Type B pancreatic cell (in vitro differentiated cells): ENCODE data around the gene LRCOL1. TPM values are rescaled to one million over a fixed set of nuclear protein-coding genes. Genes with fewer than 3 reads are reported as not detected.

Source experiments
- DNase-seq: peaks from one replicate; pipeline ENCODE4 v3.0.0; 2021; ENCODE audit warnings: mixed read lengths; ENCODE audit not compliant: unreplicated experiment; ENCODE audit errors: extremely low spot score
- H3K27ac Mint-ChIP-seq: 2 replicates; pipeline ENCODE4 v1.8.0; 2021; ENCODE audit warnings: mild to moderate bottlenecking, mixed read lengths
- H3K27me3 Mint-ChIP-seq: 2 replicates; pipeline ENCODE4 v1.8.0; 2021; ENCODE audit warnings: mixed read lengths
- H3K36me3 Mint-ChIP-seq: 2 replicates; pipeline ENCODE4 v1.8.0; 2021; ENCODE audit warnings: mixed read lengths
- H3K4me1 Mint-ChIP-seq: one replicate; pipeline ENCODE4 v1.8.0; 2021; ENCODE audit warnings: mixed read lengths; ENCODE audit not compliant: unreplicated experiment
- H3K4me3 Mint-ChIP-seq: 2 replicates; pipeline ENCODE4 v1.8.0; 2021; ENCODE audit warnings: mild to moderate bottlenecking, mixed read lengths
- H3K9me3 Mint-ChIP-seq: 2 replicates; pipeline ENCODE4 v1.8.0; 2021; ENCODE audit warnings: mixed read lengths
- CTCF ChIP-seq: fragments of 200-600 bp; sonication (generic); conservative IDR thresholded peaks from 2 replicates; pipeline ENCODE4 v1.5.0; 2021; ENCODE audit warnings: antibody characterized with exemption, mild to moderate bottlenecking
- total RNA-seq: library from RNA; stranded (reverse); gene quantifications from 2 replicates; pipeline ENCODE4 v1.2.1, GENCODE V29; 2021; ENCODE audit warnings: low replicate concordance

Gene LRCOL1
- total RNA-seq, 1 donor from 2014 or later: not detected

GRCh38 chr12:132614029-132614428 is 3.6 kb upstream of the LRCOL1 start:
- Mint-ChIP-seq H3K36me3 (peaks cover 7% of the 10 kb centered on the region), H3K27me3 (peaks cover 37% of the 10 kb centered on the region), H3K4me1 (peaks cover 13% of the 10 kb centered on the region), H3K27ac (no peak overlapping the region), H3K9me3 (peaks cover 3% of the 10 kb centered on the region), H3K4me3 (no peak overlapping the region)
- no peak for DNase-seq
- TF ChIP-seq CTCF: no peak

GRCh38 chr12:132611620-132612019 is 1.2 kb upstream of the LRCOL1 start:
- Mint-ChIP-seq H3K9me3 (peaks cover 3% of the 10 kb centered on the region), H3K27me3 (peaks cover 45% of the 10 kb centered on the region), H3K27ac (no peak overlapping the region), H3K4me1 (peaks cover 18% of the 10 kb centered on the region), H3K4me3 (no peak overlapping the region), H3K36me3 (peaks cover 3% of the 10 kb centered on the region)
- TF ChIP-seq CTCF: no peak
- no peak for DNase-seq

GRCh38 chr12:132610866-132611602 is 652 bp upstream of the LRCOL1 start:
- H3K4me3 Mint-ChIP-seq: no peak overlapping the region
- DNase-seq: no peak
- peaks cover 3% of the 10 kb centered on the region for H3K9me3 Mint-ChIP-seq
- H3K36me3 Mint-ChIP-seq: peaks cover 3% of the 10 kb centered on the region
- no peak overlapping the region for H3K27ac Mint-ChIP-seq
- peaks cover 49% of the 10 kb centered on the region for H3K27me3 Mint-ChIP-seq
- peaks cover 23% of the 10 kb centered on the region for H3K4me1 Mint-ChIP-seq
- no peak for TF ChIP-seq CTCF

GRCh38 chr12:132608231-132609171 is 1.9 kb downstream of the LRCOL1 start:
- TF ChIP-seq CTCF: no peak
- DNase-seq: no peak
- H3K27me3 Mint-ChIP-seq: peaks cover 44% of the 10 kb centered on the region
- H3K4me3 Mint-ChIP-seq: no peak overlapping the region
- H3K36me3 Mint-ChIP-seq: no peaks in the 10 kb centered on the region
- no peak overlapping the region for H3K27ac Mint-ChIP-seq
- H3K4me1 Mint-ChIP-seq: peaks cover 18% of the 10 kb centered on the region
- H3K9me3 Mint-ChIP-seq: no peaks in the 10 kb centered on the region

- TF ChIP-seq CTCF: no peak
- Mint-ChIP-seq H3K4me1 (peaks cover 28% of the 10 kb centered on the region), H3K36me3 (no peaks in the 10 kb centered on the region), H3K4me3 (no peak overlapping the region), H3K27me3 (peaks cover 49% of the 10 kb centered on the region), H3K9me3 (no peaks in the 10 kb centered on the region), H3K27ac (no peak overlapping the region)
- no peak for DNase-seq
Measured at GRCh38 chr12:132606927-132607326, 3.5 kb downstream of the LRCOL1 start.
